22Rv1 (cell line): ENCODE results near the gene GGA1.

Experiments used
- CTCF ChIP-seq: fragments of 450-650 bp; IDR thresholded peaks from 2 replicates; pipeline ENCODE4 v1.5.1; 2017; ENCODE audit warnings: mild to moderate bottlenecking
- ZFX ChIP-seq: fragments of 450-650 bp; IDR thresholded peaks from 2 replicates; pipeline ENCODE4 v1.6.1; 2017; ENCODE audit warnings: antibody characterized with exemption, borderline replicate concordance

GRCh38 chr22:37568012-37568411 is 40.6 kb upstream of the GGA1 start:
- TF ChIP-seq CTCF = no peak
- TF ChIP-seq ZFX = no peak
